DND-41 (cell line): ENCODE measurements around the gene NR5A2.

Source experiments
- ATAC-seq: fragments of 200-7000 bp; cut with Tn5 transposase; 3 replicates; pipeline ENCODE4 v1.9.1; 2021; ENCODE audit warnings: low read depth; ENCODE audit not compliant: insufficient read depth
- DNase-seq: peaks from one replicate; pipeline ENCODE4 v3.0.0-alpha.2; 2020
- H2AFZ ChIP-seq: 2 replicates; pipeline ENCODE4 v1.6.0; 2012; ENCODE audit warnings: low read depth, low read length
- H3K27ac ChIP-seq: 2 replicates; pipeline ENCODE4 v1.5.1; 2012; ENCODE audit warnings: low read length, inconsistent platforms
- H3K27me3 ChIP-seq: fragments of 200-600 bp; sonication (generic); 2 replicates; pipeline ENCODE4 v1.6.0; 2012; ENCODE audit warnings: low read length, mild to moderate bottlenecking, inconsistent platforms; ENCODE audit not compliant: insufficient read depth, poor library complexity
- H3K36me3 ChIP-seq: 2 replicates; pipeline ENCODE4 v1.5.1; 2012; ENCODE audit warnings: low read length, inconsistent platforms; ENCODE audit not compliant: insufficient read depth
- H3K4me1 ChIP-seq: 2 replicates; pipeline ENCODE4 v1.5.1; 2012; ENCODE audit warnings: mild to moderate bottlenecking, low read length; ENCODE audit not compliant: insufficient read depth
- H3K4me2 ChIP-seq: 2 replicates; pipeline ENCODE4 v1.6.0; 2012; ENCODE audit warnings: mild to moderate bottlenecking, moderate library complexity, low read length, inconsistent platforms; ENCODE audit not compliant: insufficient read depth
- H3K4me3 ChIP-seq, 2 experiments: fragments of 200-600 bp in 1 of 2; shearing (Covaris generic) in 1 of 2; 2 replicates each; pipeline ENCODE4 v1.5.1; 2012 to 2016; ENCODE audit warnings: inconsistent platforms in 2 of 2, low read length in 2 of 2, mild to moderate bottlenecking in 2 of 2, low read depth in 1 of 2, moderate library complexity in 1 of 2
- H3K79me2 ChIP-seq: 2 replicates; pipeline ENCODE4 v1.6.0; 2012; ENCODE audit warnings: low read length, inconsistent platforms; ENCODE audit not compliant: insufficient read depth
- H3K9ac ChIP-seq: 2 replicates; pipeline ENCODE4 v1.6.0; 2012; ENCODE audit warnings: low read depth, mild to moderate bottlenecking, inconsistent platforms, low read length, moderate library complexity
- H3K9me3 ChIP-seq: 2 replicates; pipeline ENCODE4 v1.5.1; 2012; ENCODE audit warnings: low read length, moderate library complexity, mild to moderate bottlenecking, inconsistent platforms; ENCODE audit not compliant: insufficient read depth, severe bottlenecking
- H4K20me1 ChIP-seq: 2 replicates; pipeline ENCODE4 v1.6.0; 2012; ENCODE audit warnings: low read length; ENCODE audit not compliant: insufficient read depth
- EZH2 ChIP-seq: IDR thresholded peaks from 3 replicates; pipeline ENCODE4 v1.6.1; 2012; ENCODE audit warnings: borderline replicate concordance, low read depth, mild to moderate bottlenecking, moderate library complexity, low read length, inconsistent platforms; ENCODE audit not compliant: severe bottlenecking
- TF ChIP-seq, protein P1 (sequence below): IDR thresholded peaks from 2 replicates; pipeline ENCODE4 v1.5.1; 2012; ENCODE audit warnings: borderline replicate concordance, low read length, moderate library complexity, mild to moderate bottlenecking; ENCODE audit not compliant: poor library complexity, severe bottlenecking; ENCODE audit errors: extremely low read depth

The NR5A2 gene

DNA sequence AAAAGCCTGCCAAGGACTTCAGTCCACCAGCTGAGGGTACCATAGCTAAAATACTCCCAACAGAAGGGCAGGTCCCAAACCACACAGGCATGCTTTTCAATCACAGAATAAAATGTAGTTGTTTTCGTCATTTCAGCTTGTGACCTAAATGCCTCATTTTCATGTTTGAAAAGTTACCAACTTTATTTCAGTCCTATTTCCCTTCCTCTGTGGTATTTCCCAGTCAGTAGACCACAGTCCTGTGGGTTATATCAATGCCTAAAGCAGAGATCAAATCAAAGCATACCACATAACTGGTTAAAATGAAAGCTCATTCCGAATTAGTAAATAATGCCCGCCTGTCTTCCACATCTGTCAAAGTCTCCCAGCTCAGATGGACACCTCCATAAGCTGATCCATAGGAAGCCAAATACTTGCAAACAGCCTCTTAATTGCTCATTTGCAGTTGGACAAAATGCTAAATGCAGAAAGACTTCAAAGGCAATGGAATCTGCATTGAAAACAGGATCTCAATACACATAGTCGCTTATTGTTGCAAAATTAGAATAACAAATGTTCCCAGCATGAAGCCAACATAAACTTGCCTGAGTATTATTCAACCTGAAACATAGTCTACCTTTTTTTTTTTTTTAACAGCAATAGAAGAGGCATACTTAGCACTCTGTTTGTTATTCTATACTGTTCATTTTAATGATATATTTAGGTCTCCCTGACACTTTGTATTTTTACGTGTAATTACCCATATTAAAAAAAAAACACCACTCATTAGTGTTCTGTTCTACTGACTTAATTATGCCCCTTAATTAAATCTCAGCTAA is 53.9 kb downstream of the NR5A2 start:
- H3K4me3 ChIP-seq, result no peak overlapping the region
- no peak overlapping the region for H3K27ac ChIP-seq
- H3K4me1 ChIP-seq, result no peaks in the 10 kb centered on the region
- H3K36me3 ChIP-seq, result no peaks in the 10 kb centered on the region
- TF ChIP-seq EZH2, result no peak
- TF ChIP-seq, protein P1, sequence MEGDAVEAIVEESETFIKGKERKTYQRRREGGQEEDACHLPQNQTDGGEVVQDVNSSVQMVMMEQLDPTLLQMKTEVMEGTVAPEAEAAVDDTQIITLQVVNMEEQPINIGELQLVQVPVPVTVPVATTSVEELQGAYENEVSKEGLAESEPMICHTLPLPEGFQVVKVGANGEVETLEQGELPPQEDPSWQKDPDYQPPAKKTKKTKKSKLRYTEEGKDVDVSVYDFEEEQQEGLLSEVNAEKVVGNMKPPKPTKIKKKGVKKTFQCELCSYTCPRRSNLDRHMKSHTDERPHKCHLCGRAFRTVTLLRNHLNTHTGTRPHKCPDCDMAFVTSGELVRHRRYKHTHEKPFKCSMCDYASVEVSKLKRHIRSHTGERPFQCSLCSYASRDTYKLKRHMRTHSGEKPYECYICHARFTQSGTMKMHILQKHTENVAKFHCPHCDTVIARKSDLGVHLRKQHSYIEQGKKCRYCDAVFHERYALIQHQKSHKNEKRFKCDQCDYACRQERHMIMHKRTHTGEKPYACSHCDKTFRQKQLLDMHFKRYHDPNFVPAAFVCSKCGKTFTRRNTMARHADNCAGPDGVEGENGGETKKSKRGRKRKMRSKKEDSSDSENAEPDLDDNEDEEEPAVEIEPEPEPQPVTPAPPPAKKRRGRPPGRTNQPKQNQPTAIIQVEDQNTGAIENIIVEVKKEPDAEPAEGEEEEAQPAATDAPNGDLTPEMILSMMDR, result no peak
- ATAC-seq (no peak), DNase-seq (no peak)
- no peaks in the 10 kb centered on the region for H3K9me3 ChIP-seq
- H2AFZ ChIP-seq, result no peak overlapping the region
- no peak overlapping the region for H3K4me2 ChIP-seq
- no peaks in the 10 kb centered on the region for H4K20me1 ChIP-seq
- H3K27me3 ChIP-seq, result peaks cover 30% of the 10 kb centered on the region
- no peak overlapping the region for H3K9ac ChIP-seq
- no peaks in the 10 kb centered on the region for H3K79me2 ChIP-seq

DNA sequence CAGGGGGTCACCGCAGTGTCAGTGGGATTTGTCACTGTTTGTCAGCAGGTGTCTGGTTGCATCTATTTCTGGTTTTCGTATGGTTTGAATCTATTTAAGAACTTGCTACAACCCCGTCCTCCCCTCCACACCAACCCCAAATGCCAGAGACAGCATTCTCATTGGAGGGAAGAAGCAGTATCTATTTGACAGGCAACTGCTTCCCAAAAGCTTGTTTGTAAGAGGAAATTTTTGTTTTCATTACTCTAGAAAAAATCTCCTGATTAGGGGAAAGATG is 54.4 kb downstream of the NR5A2 start:
- H3K9ac ChIP-seq, result no peak overlapping the region
- no peak overlapping the region for H3K4me2 ChIP-seq
- H3K36me3 ChIP-seq, result no peaks in the 10 kb centered on the region
- no peaks in the 10 kb centered on the region for H3K9me3 ChIP-seq
- no peaks in the 10 kb centered on the region for H4K20me1 ChIP-seq
- no peak for ATAC-seq
- no peaks in the 10 kb centered on the region for H3K79me2 ChIP-seq
- no peak for DNase-seq
- no peak overlapping the region for H3K4me3 ChIP-seq
- peaks cover 29% of the 10 kb centered on the region for H3K27me3 ChIP-seq
- H3K27ac ChIP-seq, result no peak overlapping the region
- TF ChIP-seq, protein P1, result no peak
- no peak for TF ChIP-seq EZH2
- no peak overlapping the region for H2AFZ ChIP-seq
- no peaks in the 10 kb centered on the region for H3K4me1 ChIP-seq

DNA sequence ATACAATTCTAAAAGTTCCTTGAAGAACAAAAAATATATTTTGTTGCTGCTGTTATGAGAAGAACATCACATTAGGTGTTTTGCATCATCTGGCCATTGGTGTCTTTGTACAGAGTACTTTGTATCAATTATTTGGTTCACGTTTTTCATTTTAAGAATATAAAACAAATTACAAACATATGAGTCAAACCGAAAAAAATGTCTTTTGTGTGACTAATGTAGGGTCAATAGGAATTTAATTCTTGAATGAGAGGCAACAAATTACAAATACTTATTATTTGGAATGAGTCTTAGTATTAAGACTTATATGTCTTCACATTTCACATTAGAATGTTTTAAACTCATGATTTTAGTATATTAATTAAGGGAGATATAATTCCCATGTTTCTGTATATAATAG is 54.8 kb downstream of the NR5A2 start:
- DNase-seq (no peak), ATAC-seq (no peak)
- H2AFZ ChIP-seq, result no peak overlapping the region
- H3K79me2 ChIP-seq, result no peaks in the 10 kb centered on the region
- H3K27me3 ChIP-seq, result peaks cover 25% of the 10 kb centered on the region
- no peaks in the 10 kb centered on the region for H3K36me3 ChIP-seq
- H3K4me2 ChIP-seq, result no peak overlapping the region
- H3K27ac ChIP-seq, result no peak overlapping the region
- TF ChIP-seq, protein P1, result no peak
- no peak for TF ChIP-seq EZH2
- no peaks in the 10 kb centered on the region for H4K20me1 ChIP-seq
- H3K4me3 ChIP-seq, result no peak overlapping the region
- H3K4me1 ChIP-seq, result no peaks in the 10 kb centered on the region
- no peaks in the 10 kb centered on the region for H3K9me3 ChIP-seq
- no peak overlapping the region for H3K9ac ChIP-seq
